Upper lobe of left lung (tissue), 6 donors: ENCODE data around the gene PRSS21. TPM values are rescaled to one million over a fixed set of nuclear protein-coding genes. Genes with fewer than 3 reads are reported as not detected.

Experiments used
- ATAC-seq, 2 donors: fragments of 200-7000 bp; cut with Tn5 transposase; one replicate each; pipeline ENCODE4 v1.9.1; 2022; ENCODE audit warnings: mild to moderate bottlenecking in 2 of 2, moderate library complexity in 2 of 2; ENCODE audit not compliant: low FRiP score in 2 of 2
- DNase-seq, 2 donors: peaks; one replicate each; pipeline ENCODE4 v3.0.0-alpha.2; 2019 to 2020
- H3K27ac ChIP-seq, 4 donors: fragments of 200-600 bp; sonication (generic); one replicate each; pipeline ENCODE4 v1.5.1; 2016 to 2019
- H3K27me3 ChIP-seq, 4 donors: fragments of 200-600 bp; sonication (generic); one replicate each; pipeline ENCODE4 v1.5.1; 2017 to 2019
- H3K36me3 ChIP-seq, 4 donors: fragments of 200-600 bp; sonication (generic); one replicate each; pipeline ENCODE4 v1.5.1; 2016 to 2019
- H3K4me1 ChIP-seq, 4 donors: fragments of 200-600 bp; sonication (generic); one replicate each; pipeline ENCODE4 v1.5.1; 2018 to 2019
- H3K4me3 ChIP-seq, 4 donors: fragments of 200-600 bp; sonication (generic); one replicate each; pipeline ENCODE4 v1.5.1; 2017 to 2019; ENCODE audit warnings: mild to moderate bottlenecking in 2 of 4, moderate library complexity in 1 of 4
- H3K9me3 ChIP-seq, 4 donors: fragments of 200-600 bp; sonication (generic); one replicate each; pipeline ENCODE4 v1.5.1; 2018 to 2019
- EP300 ChIP-seq, 4 donors: sonication (generic); formaldehyde crosslinking; IDR thresholded peaks; one replicate each; pipeline ENCODE4 v1.5.1; 2017; ENCODE audit warnings: antibody characterized with exemption in 4 of 4, control low read depth in 2 of 4
- POLR2A ChIP-seq, 4 donors: fragments of 450-650 bp; IDR thresholded peaks; one replicate each; pipeline ENCODE4 v1.5.1; 2016 to 2017; ENCODE audit warnings: antibody characterized with exemption in 4 of 4, mild to moderate bottlenecking in 2 of 4
- POLR2AphosphoS5 ChIP-seq, 2 donors: sonication (generic); formaldehyde crosslinking; IDR thresholded peaks; one replicate each; pipeline ENCODE4 v1.5.1; 2017; ENCODE audit warnings: antibody characterized with exemption in 2 of 2
- WGBS, 2 donors: methylation state at CpG; one replicate each; pipeline ENCODE4 v1.1.5; 2017 to 2018; 5-methylcytosine and 5-hydroxymethylcytosine counted together
- total RNA-seq, 6 donors: library from RNA; depleted of rRNA in 4 of 6; stranded (reverse); fragments of >200 nt in 4 of 6; gene quantifications; one replicate each; pipeline versions ENCODE4 v1.1.0 to v1.2.1, GENCODE V29; 2016 to 2021
- TF ChIP-seq, protein P1 (sequence below), 6 experiments: fragments of 450-650 bp in 4 of 6; fragments of 200-600 bp in 2 of 6; sonication (generic) in 2 of 6; IDR thresholded peaks; one replicate each; pipeline ENCODE4 v1.5.1; 2016 to 2019; ENCODE audit warnings: antibody characterized with exemption in 6 of 6
- donor health status: DM: no; HTN: no; CAD: no; lungs with moderate emphysema.
- donor health status: DM: no; HTN: yes; CAD: no; lungs with severe emphysema.

Gene PRSS21
- total RNA-seq, 6 donors from 2014 or later = 1.2 to 16.2 (median 14.5) TPM; not detected in 1

DNA sequence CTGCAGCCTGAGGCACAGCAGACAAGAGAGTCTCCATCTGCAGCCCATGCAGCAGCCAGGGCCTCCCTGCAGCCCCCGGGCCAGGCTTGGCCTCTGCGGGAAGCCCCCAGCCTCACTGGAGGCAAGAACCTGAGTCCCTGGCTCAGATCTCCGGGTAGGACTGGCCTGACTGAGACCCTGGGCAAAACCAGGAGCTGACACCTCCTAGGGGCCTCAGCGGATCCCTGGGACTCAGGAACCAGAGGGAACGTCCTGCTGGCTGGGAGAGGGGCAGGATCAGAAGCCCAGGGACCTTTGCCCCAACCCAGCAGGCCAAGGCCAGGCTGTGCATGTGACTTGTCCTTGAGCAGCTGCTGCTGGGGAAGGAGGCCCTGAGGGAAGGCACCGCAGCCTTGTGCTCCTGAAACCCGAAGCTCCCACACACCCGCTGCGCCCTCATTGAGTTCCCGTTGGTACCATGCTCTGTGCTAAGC lies 1.7 kb upstream of the PRSS21 start:
- no peaks in the 10 kb centered on the region for H3K36me3 ChIP-seq
- no peak for TF ChIP-seq POLR2AphosphoS5 (IDR thresholded peaks at IDR 0.05)
- TF ChIP-seq EP300 (IDR thresholded peaks at IDR 0.05) = no peak
- TF ChIP-seq POLR2A (IDR thresholded peaks at IDR 0.05) = no peak
- TF ChIP-seq, protein P1, sequence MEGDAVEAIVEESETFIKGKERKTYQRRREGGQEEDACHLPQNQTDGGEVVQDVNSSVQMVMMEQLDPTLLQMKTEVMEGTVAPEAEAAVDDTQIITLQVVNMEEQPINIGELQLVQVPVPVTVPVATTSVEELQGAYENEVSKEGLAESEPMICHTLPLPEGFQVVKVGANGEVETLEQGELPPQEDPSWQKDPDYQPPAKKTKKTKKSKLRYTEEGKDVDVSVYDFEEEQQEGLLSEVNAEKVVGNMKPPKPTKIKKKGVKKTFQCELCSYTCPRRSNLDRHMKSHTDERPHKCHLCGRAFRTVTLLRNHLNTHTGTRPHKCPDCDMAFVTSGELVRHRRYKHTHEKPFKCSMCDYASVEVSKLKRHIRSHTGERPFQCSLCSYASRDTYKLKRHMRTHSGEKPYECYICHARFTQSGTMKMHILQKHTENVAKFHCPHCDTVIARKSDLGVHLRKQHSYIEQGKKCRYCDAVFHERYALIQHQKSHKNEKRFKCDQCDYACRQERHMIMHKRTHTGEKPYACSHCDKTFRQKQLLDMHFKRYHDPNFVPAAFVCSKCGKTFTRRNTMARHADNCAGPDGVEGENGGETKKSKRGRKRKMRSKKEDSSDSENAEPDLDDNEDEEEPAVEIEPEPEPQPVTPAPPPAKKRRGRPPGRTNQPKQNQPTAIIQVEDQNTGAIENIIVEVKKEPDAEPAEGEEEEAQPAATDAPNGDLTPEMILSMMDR (IDR thresholded peaks at IDR 0.05) = no peak
- H3K27ac ChIP-seq = no peak overlapping the region
- H3K4me1 ChIP-seq = peaks cover 0 to 8% (median 0%) of the 10 kb centered on the region in 4 donors
- peak in 1 of 2 donors; percentile 64 for DNase-seq
- WGBS, 2 donors = 70 to 76% methylated on average over 7 to 8 of the region's 10 CpGs
- H3K4me3 ChIP-seq = no peak overlapping the region
- no peaks in the 10 kb centered on the region for H3K9me3 ChIP-seq
- ATAC-seq = no peak
- peaks cover 0 to 10% (median 0%) of the 10 kb centered on the region in 4 donors for H3K27me3 ChIP-seq

- 69 to 70% methylated on average over 67 of the region's 68 CpGs for WGBS, 2 donors
- no peaks in the 10 kb centered on the region for H3K9me3 ChIP-seq
- peaks cover 0 to 10% (median 0%) of the 10 kb centered on the region in 4 donors for H3K27me3 ChIP-seq
- DNase-seq (peak in 1 of 2 donors; percentile 82), ATAC-seq (no peak)
- TF ChIP-seq POLR2AphosphoS5 (IDR thresholded peaks at IDR 0.05) (no peak), POLR2A (IDR thresholded peaks at IDR 0.05) (no peak), EP300 (IDR thresholded peaks at IDR 0.05) (no peak)
- TF ChIP-seq, protein P1 (IDR thresholded peaks at IDR 0.05) = no peak
- no peaks in the 10 kb centered on the region for H3K36me3 ChIP-seq
- peaks cover 0 to 8% (median 0%) of the 10 kb centered on the region in 4 donors for H3K4me1 ChIP-seq
- no peak overlapping the region for H3K27ac ChIP-seq
- peak overlapping the region in 2 of 4 donors; percentile 10 to 26 for H3K4me3 ChIP-seq
Measured at GRCh38 chr16:2817340-2818271, 569 bp downstream of the PRSS21 start.

DNA sequence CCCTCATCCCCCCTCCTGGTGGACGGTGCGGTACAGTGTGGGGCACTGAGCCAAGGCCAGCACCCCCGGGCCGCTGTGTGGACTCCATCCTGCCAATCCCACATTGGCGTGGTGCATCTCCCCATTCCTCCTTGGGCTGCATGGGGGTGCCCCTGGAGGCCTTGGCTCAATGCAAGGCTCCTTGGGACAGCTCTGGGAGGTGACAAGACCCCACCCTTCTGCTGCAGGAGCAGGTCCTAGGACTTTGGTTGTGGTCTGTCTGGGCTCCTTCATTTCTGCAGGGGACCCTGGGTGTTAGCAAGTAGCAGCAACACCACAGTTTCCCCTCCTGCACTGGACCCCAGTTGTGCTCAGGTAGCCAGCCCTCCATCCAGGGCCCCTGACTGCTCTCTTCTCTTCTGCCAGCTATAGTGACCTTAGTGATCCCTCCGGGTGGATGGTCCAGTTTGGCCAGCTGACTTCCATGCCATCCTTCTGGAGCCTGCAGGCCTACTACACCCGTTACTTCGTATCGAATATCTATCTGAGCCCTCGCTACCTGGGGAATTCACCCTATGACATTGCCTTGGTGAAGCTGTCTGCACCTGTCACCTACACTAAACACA lies 1.3 kb downstream of the PRSS21 start:
- WGBS, 2 donors = 79 to 80% methylated on average over 10 of the region's 10 CpGs
- Histone ChIP-seq H3K27me3 (peaks cover 0 to 10% (median 0%) of the 10 kb centered on the region in 4 donors), H3K4me3 (no peak overlapping the region), H3K36me3 (no peaks in the 10 kb centered on the region), H3K4me1 (peaks cover 0 to 8% (median 0%) of the 10 kb centered on the region in 4 donors), H3K27ac (no peak overlapping the region), H3K9me3 (no peaks in the 10 kb centered on the region)
- TF ChIP-seq EP300 (IDR thresholded peaks at IDR 0.05) = no peak
- TF ChIP-seq, protein P1 (IDR thresholded peaks at IDR 0.05) = no peak
- no peak for TF ChIP-seq POLR2A (IDR thresholded peaks at IDR 0.05)
- DNase-seq = peak in 1 of 2 donors; percentile 46
- ATAC-seq = no peak

DNA sequence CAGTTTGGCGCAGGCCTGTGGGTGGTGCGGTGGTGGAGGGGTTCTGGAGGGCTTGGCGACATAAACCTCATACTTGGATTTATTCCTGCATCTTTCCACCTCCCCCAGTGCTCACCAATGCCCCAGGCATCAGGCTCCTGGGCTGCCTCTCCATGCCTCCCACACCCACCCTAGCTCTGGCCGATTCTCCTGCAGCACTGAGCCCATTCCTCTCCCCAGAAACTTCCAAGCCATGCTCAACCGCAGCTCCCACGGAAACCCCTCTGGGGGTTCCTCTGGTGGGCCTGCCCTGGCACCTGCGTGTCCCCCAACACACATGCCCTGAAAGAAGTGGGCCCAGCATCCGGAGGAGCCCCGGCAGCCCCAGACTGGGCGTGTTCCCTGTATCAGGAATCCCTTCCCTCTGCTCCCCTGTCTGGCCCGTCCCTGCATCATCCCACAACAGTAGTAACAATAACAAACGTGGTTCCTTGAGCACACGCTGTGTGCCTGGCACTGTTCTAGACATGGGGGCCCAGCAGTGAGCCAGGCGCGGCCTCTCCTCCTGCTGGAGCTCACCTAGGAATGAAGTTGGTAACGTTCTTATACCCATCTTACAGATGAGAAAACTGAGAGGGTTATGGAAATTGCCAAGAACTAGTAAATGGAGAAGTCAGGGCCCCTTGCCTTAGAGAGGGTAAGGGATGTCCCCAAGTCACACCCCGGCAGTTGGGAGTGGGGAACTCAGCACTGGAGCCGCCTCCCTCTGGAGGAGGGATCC lies 2.3 kb downstream of the PRSS21 start:
- Histone ChIP-seq H3K27ac (no peak overlapping the region), H3K36me3 (no peaks in the 10 kb centered on the region), H3K9me3 (no peaks in the 10 kb centered on the region), H3K27me3 (peaks cover 0 to 10% (median 0%) of the 10 kb centered on the region in 4 donors), H3K4me3 (no peak overlapping the region), H3K4me1 (peaks cover 0 to 8% (median 0%) of the 10 kb centered on the region in 4 donors)
- TF ChIP-seq POLR2A (IDR thresholded peaks at IDR 0.05) (no peak), EP300 (IDR thresholded peaks at IDR 0.05) (no peak), POLR2AphosphoS5 (IDR thresholded peaks at IDR 0.05) (no peak)
- TF ChIP-seq, protein P1 (IDR thresholded peaks at IDR 0.05) = no peak
- ATAC-seq (no peak), DNase-seq (peak in 1 of 2 donors; percentile 51)
- 68 to 83% methylated on average over 10 to 18 of the region's 18 CpGs for WGBS, 2 donors
